CD4-positive, alpha-beta T cell treated with Interleukin-2 at 100 ng/mL for 4 hours (primary cell): ENCODE measurements around the gene ASIC1.
A peak's percentile ranks its signal among the peaks of the same experiment; 100 is the strongest.

Experiments
- DNase-seq: peaks from one replicate; pipeline ENCODE4 v3.0.0-alpha.2; 2020; ENCODE audit warnings: low spot score

ASIC1 gene

GRCh38 chr12:50085615-50086072 lies 28.2 kb downstream of the ASIC1 start:
- DNase-seq, result no peak

- no peak for DNase-seq
Measured at GRCh38 chr12:50086148-50086547, 28.8 kb downstream of the ASIC1 start.

- no peak for DNase-seq
Measured at GRCh38 chr12:50087151-50087550, 29.8 kb downstream of the ASIC1 start.

- no peak for DNase-seq
Measured at GRCh38 chr12:50087995-50088394, 30.6 kb downstream of the ASIC1 start.

GRCh38 chr12:50088577-50089335 lies 31.4 kb downstream of the ASIC1 start:
- peak; percentile 75 for DNase-seq

- DNase-seq, result no peak
Measured at GRCh38 chr12:50089730-50090129, 32.3 kb downstream of the ASIC1 start.

- DNase-seq, result no peak
Measured at GRCh38 chr12:50090391-50090790, 33.0 kb downstream of the ASIC1 start.

- DNase-seq, result no peak
Measured at GRCh38 chr12:50097952-50098351, 40.6 kb downstream of the ASIC1 start.

GRCh38 chr12:50099302-50100008 lies 42.1 kb downstream of the ASIC1 start:
- DNase-seq, result no peak

GRCh38 chr12:50100561-50100960 lies 43.2 kb downstream of the ASIC1 start:
- no peak for DNase-seq

GRCh38 chr12:50101663-50102062 lies 44.3 kb downstream of the ASIC1 start:
- no peak for DNase-seq

- DNase-seq, result no peak
Measured at GRCh38 chr12:50102131-50102531, 44.7 kb downstream of the ASIC1 start.

GRCh38 chr12:50102646-50103309 lies 45.4 kb downstream of the ASIC1 start:
- no peak for DNase-seq

GRCh38 chr12:50103351-50103750 lies 46.0 kb downstream of the ASIC1 start:
- DNase-seq, result no peak

- DNase-seq, result no peak
Measured at GRCh38 chr12:50103767-50104321, 46.4 kb downstream of the ASIC1 start, which contains the start of gene GPD1. Gene GPD1, plus strand, starts transcription at chr12:50104008. Its CDS starts 43 bp downstream, at chr12:50104051.

GRCh38 chr12:50104417-50105366 lies 47.3 kb downstream of the ASIC1 start:
- DNase-seq, result no peak

- no peak for DNase-seq
Measured at GRCh38 chr12:50105913-50106450, 48.6 kb downstream of the ASIC1 start.

GRCh38 chr12:50106907-50107306 lies 49.5 kb downstream of the ASIC1 start:
- DNase-seq, result no peak

- no peak for DNase-seq
Measured at GRCh38 chr12:50107416-50108268, 50.2 kb downstream of the ASIC1 start.

GRCh38 chr12:50109319-50109718 lies 51.9 kb downstream of the ASIC1 start:
- DNase-seq, result no peak
